LNCAP (cell line): ENCODE results near the gene RGP1.

Experiments used
- CTCF ChIP-seq: fragments of 450-650 bp; IDR thresholded peaks from 2 replicates; pipeline ENCODE4 v1.5.1; 2017; ENCODE audit warnings: mild to moderate bottlenecking

The RGP1 gene

GRCh38 chr9:35738924-35739323 lies 10.2 kb upstream of the RGP1 start:
- no peak for TF ChIP-seq CTCF

- TF ChIP-seq CTCF = no peak
Measured at GRCh38 chr9:35740243-35740642, 8.8 kb upstream of the RGP1 start.

GRCh38 chr9:35741740-35742139 lies 7.3 kb upstream of the RGP1 start:
- TF ChIP-seq CTCF = no peak

- TF ChIP-seq CTCF = no peak
Measured at GRCh38 chr9:35743452-35743851, 5.6 kb upstream of the RGP1 start.

- no peak for TF ChIP-seq CTCF
Measured at GRCh38 chr9:35743880-35744518, 5.1 kb upstream of the RGP1 start.

GRCh38 chr9:35745569-35745968 lies 3.5 kb upstream of the RGP1 start:
- no peak for TF ChIP-seq CTCF

- TF ChIP-seq CTCF = no peak
Measured at GRCh38 chr9:35746583-35746982, 2.5 kb upstream of the RGP1 start.
